Mucosa of rectum (tissue), 2 donors: ENCODE measurements around the gene TRIM9.

Experiments
- H3K27ac ChIP-seq, 2 donors: one replicate each; pipeline ENCODE4 v1.7.0; 2013; ENCODE audit warnings: inconsistent platforms in 2 of 2, low read depth in 2 of 2, low read length in 2 of 2
- H3K27me3 ChIP-seq, 2 donors: one replicate each; pipeline ENCODE4 v1.7.0; 2013; ENCODE audit warnings: low read length in 2 of 2; ENCODE audit not compliant: control insufficient read depth in 2 of 2, insufficient read depth in 2 of 2
- H3K36me3 ChIP-seq, 2 donors: one replicate each; pipeline ENCODE4 v1.7.0; 2013; ENCODE audit warnings: low read length in 2 of 2; ENCODE audit not compliant: control insufficient read depth in 2 of 2, insufficient read depth in 2 of 2
- H3K4me1 ChIP-seq, 2 donors: one replicate each; pipeline ENCODE4 v1.7.0; 2013; ENCODE audit warnings: low read length in 2 of 2, mild to moderate bottlenecking in 1 of 2; ENCODE audit not compliant: control insufficient read depth in 2 of 2, insufficient read depth in 2 of 2
- H3K4me3 ChIP-seq, 2 donors: one replicate each; pipeline ENCODE4 v1.7.0; 2013; ENCODE audit warnings: low read length in 2 of 2
- H3K9ac ChIP-seq, 2 donors: one replicate each; pipeline ENCODE4 v1.7.0; 2013; ENCODE audit warnings: low read length in 2 of 2, low read depth in 1 of 2, mild to moderate bottlenecking in 1 of 2
- H3K9me3 ChIP-seq, 2 donors: one replicate each; pipeline ENCODE4 v1.7.0; 2013; ENCODE audit warnings: low read length in 2 of 2; ENCODE audit not compliant: control insufficient read depth in 2 of 2
- donor health status: healthy.
- donor health status: Normal muscosa, but diverticular disease.

Gene TRIM9

DNA sequence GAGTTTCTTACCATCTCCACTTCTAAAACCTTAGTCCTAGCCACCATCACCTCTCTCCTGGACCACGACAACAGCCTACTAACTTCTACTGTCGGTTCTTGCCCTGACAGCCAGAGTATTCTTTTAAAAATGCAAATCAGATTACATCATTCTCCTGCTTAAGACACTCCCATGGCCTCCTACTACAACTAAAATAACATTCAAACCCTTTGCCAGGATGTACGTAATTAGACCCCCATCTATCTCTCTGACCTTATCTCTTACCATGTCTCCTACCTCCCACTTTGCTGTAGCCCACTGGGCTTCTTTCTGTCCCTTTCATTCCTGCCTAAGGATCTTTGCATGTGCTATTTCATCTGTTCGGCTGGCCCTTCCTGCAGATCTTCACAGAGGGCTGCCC, 27.6 kb downstream of the TRIM9 start:
- Histone ChIP-seq H3K9ac (no peak overlapping the region), H3K27ac (no peak overlapping the region), H3K4me3 (no peak overlapping the region), H3K27me3 (no peaks in the 10 kb centered on the region), H3K36me3 (no peaks in the 10 kb centered on the region), H3K4me1 (no peaks in the 10 kb centered on the region), H3K9me3 (no peaks in the 10 kb centered on the region)

DNA sequence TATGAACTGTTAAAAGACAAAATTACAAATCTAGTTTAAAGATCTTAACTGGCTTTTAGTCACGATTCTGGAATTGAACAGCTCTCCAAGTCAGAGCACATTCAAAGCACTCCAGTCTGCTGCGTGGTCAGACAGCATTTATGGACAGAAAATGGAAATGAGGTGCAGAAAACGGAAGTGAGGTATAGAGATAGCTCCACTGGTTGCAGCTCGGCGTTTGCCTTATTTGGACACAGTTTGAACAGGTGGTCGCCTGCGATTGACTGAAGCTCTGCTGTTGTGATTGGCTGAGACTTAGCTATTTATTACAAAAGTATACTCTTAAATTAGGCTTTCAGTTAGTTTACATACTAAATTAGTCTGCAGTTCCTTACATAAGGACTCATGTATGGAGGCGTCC, 28.3 kb downstream of the TRIM9 start:
- H3K9me3 ChIP-seq, result no peaks in the 10 kb centered on the region
- no peak overlapping the region for H3K9ac ChIP-seq
- H3K36me3 ChIP-seq, result no peaks in the 10 kb centered on the region
- H3K4me3 ChIP-seq, result no peak overlapping the region
- no peak overlapping the region for H3K27ac ChIP-seq
- no peaks in the 10 kb centered on the region for H3K4me1 ChIP-seq
- H3K27me3 ChIP-seq, result no peaks in the 10 kb centered on the region

DNA sequence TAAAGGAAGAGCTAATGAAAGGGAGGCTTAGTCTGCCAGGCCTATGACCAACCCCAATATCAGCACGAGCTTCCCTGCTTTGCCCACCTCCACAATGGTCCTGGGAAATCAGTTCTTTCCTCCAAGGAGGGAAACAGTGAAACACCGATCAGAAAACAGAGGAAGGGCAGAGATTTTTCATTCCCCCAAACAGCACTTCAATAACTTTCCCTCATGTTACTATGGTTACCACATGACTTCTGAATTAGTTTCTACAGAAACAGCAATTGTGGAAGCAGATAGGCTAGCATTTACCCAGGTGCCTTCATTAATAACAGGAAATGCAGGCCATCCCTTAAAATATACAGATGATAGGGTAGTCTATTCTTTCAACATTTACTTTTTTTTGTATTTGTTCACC, 35.9 kb downstream of the TRIM9 start:
- no peaks in the 10 kb centered on the region for H3K36me3 ChIP-seq
- H3K27ac ChIP-seq, result no peak overlapping the region
- H3K9me3 ChIP-seq, result no peaks in the 10 kb centered on the region
- H3K4me1 ChIP-seq, result no peaks in the 10 kb centered on the region
- H3K4me3 ChIP-seq, result no peak overlapping the region
- H3K9ac ChIP-seq, result no peak overlapping the region
- H3K27me3 ChIP-seq, result no peaks in the 10 kb centered on the region

DNA sequence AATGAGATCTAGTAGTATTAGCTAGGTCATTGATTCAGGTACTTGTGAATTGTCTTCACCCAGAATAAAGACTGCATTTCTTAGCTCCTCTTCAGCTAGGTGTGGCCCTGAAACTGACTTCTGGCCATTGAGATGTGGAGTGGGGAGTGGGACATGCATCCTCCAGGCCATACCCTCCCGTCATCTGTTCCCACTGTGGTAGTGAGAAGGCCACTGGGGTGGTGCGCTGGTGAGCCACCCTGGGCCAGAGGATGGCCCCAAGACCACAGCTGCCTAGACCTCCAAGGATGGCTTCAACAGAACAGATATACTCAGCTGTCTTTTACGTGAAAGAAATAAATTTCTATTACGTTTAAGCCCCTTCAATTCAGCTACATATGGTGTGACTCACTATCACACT, 36.5 kb downstream of the TRIM9 start:
- Histone ChIP-seq H3K27ac (no peak overlapping the region), H3K9ac (no peak overlapping the region), H3K4me3 (no peak overlapping the region), H3K4me1 (no peaks in the 10 kb centered on the region), H3K27me3 (no peaks in the 10 kb centered on the region), H3K36me3 (no peaks in the 10 kb centered on the region), H3K9me3 (no peaks in the 10 kb centered on the region)

DNA sequence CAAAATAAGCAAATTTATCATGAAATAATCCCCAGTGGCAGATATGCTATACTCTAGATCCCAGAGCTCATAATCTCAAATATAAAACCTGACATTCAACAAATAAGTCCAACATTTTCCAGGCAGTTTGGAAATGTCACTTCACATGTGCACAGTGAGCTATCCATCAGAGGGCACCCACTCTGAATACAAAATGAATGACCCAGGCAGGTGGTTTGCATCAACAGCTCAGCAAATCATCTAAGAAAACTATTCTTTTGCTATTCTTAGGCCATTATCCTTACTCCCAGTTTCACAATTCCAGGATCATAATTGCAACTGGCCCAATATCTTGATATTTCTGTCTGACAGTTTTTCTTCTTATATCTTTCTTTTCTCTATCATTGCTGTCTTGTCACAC, 38.5 kb downstream of the TRIM9 start:
- no peaks in the 10 kb centered on the region for H3K36me3 ChIP-seq
- no peak overlapping the region for H3K4me3 ChIP-seq
- H3K9me3 ChIP-seq, result no peaks in the 10 kb centered on the region
- no peak overlapping the region for H3K9ac ChIP-seq
- H3K27ac ChIP-seq, result no peak overlapping the region
- no peaks in the 10 kb centered on the region for H3K4me1 ChIP-seq
- no peaks in the 10 kb centered on the region for H3K27me3 ChIP-seq

DNA sequence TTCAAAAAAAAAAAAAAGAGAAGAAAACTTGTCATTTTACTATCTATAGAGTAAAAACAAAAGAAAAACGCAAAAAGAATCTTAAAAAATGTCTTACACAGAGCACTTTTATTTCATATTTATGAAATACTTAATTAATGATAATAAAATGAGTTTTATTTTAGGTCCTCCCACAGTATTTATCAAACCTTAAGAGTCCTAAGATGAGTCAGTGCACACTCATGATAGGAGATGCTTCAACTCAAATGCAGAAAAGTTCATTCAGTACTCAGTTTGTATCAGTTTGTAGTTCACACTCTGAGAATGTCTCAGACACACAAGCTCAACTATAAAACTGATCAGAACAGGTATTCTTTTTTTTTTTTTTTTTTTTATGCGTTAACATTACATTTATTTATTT, 41.7 kb downstream of the TRIM9 start:
- Histone ChIP-seq H3K9ac (no peak overlapping the region), H3K4me1 (no peaks in the 10 kb centered on the region), H3K9me3 (no peaks in the 10 kb centered on the region), H3K36me3 (no peaks in the 10 kb centered on the region), H3K27me3 (no peaks in the 10 kb centered on the region), H3K4me3 (no peak overlapping the region), H3K27ac (no peak overlapping the region)

DNA sequence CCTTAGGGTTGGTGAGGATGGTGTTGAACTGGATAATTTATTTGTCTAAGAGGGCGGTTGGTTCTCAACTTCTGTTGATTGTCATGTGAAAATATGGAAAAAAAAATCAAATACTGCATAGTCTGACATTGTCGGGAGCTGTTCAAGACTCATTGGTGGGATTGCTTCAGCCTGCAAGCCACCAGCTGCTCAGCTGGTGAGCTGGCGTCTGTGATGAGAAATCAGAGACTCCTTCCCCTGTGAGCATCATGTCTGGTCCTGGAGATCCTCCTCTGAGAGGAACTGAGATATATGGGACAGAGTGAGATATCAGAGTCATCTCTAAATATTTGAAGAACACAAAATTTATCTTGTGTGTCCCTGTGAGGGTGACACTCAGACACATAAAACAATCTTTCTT, 49.9 kb downstream of the TRIM9 start:
- H3K4me3 ChIP-seq, result no peak overlapping the region
- H3K27me3 ChIP-seq, result no peaks in the 10 kb centered on the region
- H3K4me1 ChIP-seq, result no peaks in the 10 kb centered on the region
- H3K27ac ChIP-seq, result no peak overlapping the region
- no peaks in the 10 kb centered on the region for H3K36me3 ChIP-seq
- H3K9ac ChIP-seq, result no peak overlapping the region
- H3K9me3 ChIP-seq, result no peaks in the 10 kb centered on the region

DNA sequence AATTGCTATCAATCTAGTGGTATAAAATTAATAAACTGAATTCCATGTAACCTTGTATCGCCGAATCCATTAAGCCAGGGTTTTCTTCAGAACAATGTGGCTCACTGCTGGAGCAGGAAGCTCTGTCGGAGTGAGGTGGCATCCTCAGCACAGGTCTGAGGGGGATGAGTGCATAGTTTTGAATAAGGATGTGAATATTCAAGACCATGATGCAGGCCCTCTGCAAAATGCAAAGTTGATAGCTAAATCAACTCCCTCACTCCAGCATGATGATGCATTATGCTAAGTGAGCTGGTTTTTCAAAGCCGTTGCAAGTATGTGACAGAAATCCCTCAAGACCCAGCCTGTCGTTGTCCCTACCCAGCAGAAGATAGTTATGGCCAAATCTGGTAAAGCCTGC, 53.0 kb downstream of the TRIM9 start:
- Histone ChIP-seq H3K36me3 (no peaks in the 10 kb centered on the region), H3K27ac (no peak overlapping the region), H3K9me3 (no peaks in the 10 kb centered on the region), H3K4me3 (no peak overlapping the region), H3K9ac (no peak overlapping the region), H3K4me1 (no peaks in the 10 kb centered on the region), H3K27me3 (no peaks in the 10 kb centered on the region)

DNA sequence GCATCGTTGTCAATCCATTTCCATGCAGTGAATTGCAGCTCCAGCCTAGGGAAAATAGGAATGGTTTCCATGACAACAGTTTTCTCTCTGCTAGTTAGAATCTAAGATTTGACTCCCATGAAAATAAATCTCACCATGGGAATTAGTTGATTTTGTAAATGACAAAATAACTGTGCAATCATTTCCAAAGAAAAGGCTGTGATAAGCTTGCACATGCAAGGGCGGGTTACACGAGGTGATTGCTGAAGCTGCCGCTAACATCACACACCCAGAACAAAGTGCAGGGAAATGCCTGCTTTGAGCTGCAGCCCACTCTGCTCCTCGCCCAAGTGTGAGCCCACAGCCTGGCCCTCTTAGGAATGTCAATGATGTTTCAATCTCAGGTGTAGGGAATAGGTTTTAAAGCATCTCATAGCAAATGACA, 53.8 kb downstream of the TRIM9 start:
- Histone ChIP-seq H3K27me3 (no peaks in the 10 kb centered on the region), H3K9ac (no peak overlapping the region), H3K27ac (no peak overlapping the region)

DNA sequence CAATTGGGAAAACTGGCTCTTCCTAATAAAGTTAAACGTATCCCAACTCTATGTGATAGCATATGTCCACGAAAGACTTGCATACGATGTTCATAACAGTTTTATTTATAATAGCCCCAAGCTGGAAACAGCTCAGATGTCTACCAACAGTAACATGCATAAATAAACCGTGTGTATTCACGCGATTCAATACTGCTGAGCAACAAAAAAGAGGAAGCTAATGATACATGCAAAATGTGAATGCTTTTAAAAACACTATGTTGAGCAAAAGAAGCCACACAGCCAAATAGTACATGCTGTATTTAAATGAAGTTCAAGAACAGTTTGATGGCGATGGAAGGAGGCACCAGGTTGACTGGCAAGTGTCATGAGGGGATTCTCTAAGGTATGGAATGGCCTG, 55.7 kb downstream of the TRIM9 start:
- Histone ChIP-seq H3K36me3 (no peaks in the 10 kb centered on the region), H3K4me3 (no peak overlapping the region), H3K9me3 (no peaks in the 10 kb centered on the region), H3K9ac (no peak overlapping the region), H3K27me3 (no peaks in the 10 kb centered on the region), H3K27ac (no peak overlapping the region), H3K4me1 (no peaks in the 10 kb centered on the region)

More for the DNA sequence above, 53.8 kb downstream of the TRIM9 start:
- H3K36me3 ChIP-seq, result no peaks in the 10 kb centered on the region
- H3K4me3 ChIP-seq, result no peak overlapping the region
- H3K4me1 ChIP-seq, result no peaks in the 10 kb centered on the region
- H3K9me3 ChIP-seq, result no peaks in the 10 kb centered on the region

DNA sequence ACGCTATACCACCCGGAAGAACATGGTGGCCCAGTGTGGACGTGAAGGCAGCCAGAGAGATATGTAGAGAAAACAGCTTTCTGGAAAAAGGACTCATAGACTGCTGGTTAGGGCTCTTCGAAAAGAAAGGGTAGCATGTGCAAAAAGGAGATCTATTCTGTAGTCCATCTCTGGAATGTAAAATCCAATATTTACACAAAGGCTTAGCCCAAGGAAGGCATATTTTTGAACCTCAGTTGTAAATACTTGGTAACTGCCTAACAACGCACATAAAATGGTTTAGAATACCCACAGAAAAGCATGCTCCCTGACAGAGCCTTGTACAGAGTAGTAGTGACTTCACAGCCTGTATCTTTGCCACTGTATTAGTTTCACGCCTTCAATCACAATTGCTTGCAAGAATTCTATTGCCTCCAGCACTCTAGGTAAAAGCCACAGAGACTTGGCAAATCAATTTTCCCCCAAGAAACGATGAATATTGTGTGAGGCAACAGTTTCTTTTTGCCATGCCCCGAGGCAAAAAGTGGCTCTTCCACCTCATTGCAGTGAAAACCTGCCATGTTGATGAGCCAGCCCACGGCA, 59.2 kb downstream of the TRIM9 start:
- Histone ChIP-seq H3K27me3 (no peaks in the 10 kb centered on the region), H3K27ac (no peak overlapping the region), H3K9ac (no peak overlapping the region), H3K36me3 (no peaks in the 10 kb centered on the region), H3K4me1 (no peaks in the 10 kb centered on the region), H3K4me3 (no peak overlapping the region), H3K9me3 (no peaks in the 10 kb centered on the region)
